Fibroblast of lung (primary cell): ENCODE measurements around the gene ZNF669.
"Not testable (repeated sequence)": the region's sequence is repeated elsewhere in the genome, so short reads cannot be mapped to it uniquely, and the experiment has no call there.

Experiments used
- CTCF ChIP-seq, 2 donors: IDR thresholded peaks in 1 of 2; conservative IDR thresholded peaks in 1 of 2; 1 replicate in 1 of 2; 2 replicates in 1 of 2; pipeline ENCODE4 v1.5.1; 2011 to 2012; ENCODE audit warnings: low read length in 2 of 2, control low read depth in 1 of 2, inconsistent platforms in 1 of 2, low read depth in 1 of 2, mild to moderate bottlenecking in 1 of 2
- EZH2 ChIP-seq: IDR thresholded peaks from 2 replicates; pipeline ENCODE4 v1.5.1; 2012; ENCODE audit warnings: low read length, control low read depth, mild to moderate bottlenecking; ENCODE audit errors: missing control alignments

- TF ChIP-seq CTCF (conservative IDR thresholded peaks at IDR 0.05 in 1 of 2, IDR thresholded peaks at IDR 0.05 in 1 of 2; ENCODE audit: low read depth in 1 of 2, low read length in 2 of 2); EZH2: not testable (repeated sequence)
Measured at GRCh38 chr1:247126166-247126565, 22.0 kb upstream of the ZNF669 start.
